ENCODE data around the gene USP12. TPM values are rescaled to one million over a fixed set of nuclear protein-coding genes. Genes with fewer than 3 reads are reported as not detected.
"Not testable (repeated sequence)": the region's sequence is repeated elsewhere in the genome, so short reads cannot be mapped to it uniquely, and the experiment has no call there.

USP12 gene
- total RNA-seq = 10 to 100 TPM; 15.9 to 24.0 (median 20.1) TPM
- 10 to 100 TPM; 13.1 to 31.7 (median 25.3) TPM for polyA plus RNA-seq
- long read RNA-seq, donor 1, full-length matches to known transcripts = 13 of 18 reads
- long read RNA-seq, donor 1, partial matches to known transcripts = 3 of 18 reads
- long read RNA-seq, donor 1, other reads (novel, unspliced or antisense) = 2 of 18 reads
- long read RNA-seq, donor 2, full-length matches to known transcripts = 20 of 23 reads
- long read RNA-seq, donor 2, partial matches to known transcripts = 1 of 23 reads
- long read RNA-seq, donor 2, other reads (novel, unspliced or antisense) = 2 of 23 reads

- WGBS, 3 donors = 0 to 1% (median 1%) methylated on average over 13 to 82 of the region's 88 CpGs
- intact Hi-C loops (cut with DNase I) = loop anchor here (1.0 to 10.0 kb wide), 4 partner anchors 80 to 187 kb away; partner anchors contain the start of gene RPL21 (in 2 of the 2)
- peak within 1 kb of the TSS; percentile 90 for H3K27ac ChIP-seq
- DNase-seq (no peak), ATAC-seq (peak; percentile 13 to 31 (median 22))
- peak within 1 kb of the TSS; percentile 86 for H3K4me3 ChIP-seq
- peak; percentile 4 for TF ChIP-seq CTCF (IDR thresholded peaks at IDR 0.05)
- peaks cover 37% of the 10 kb centered on the region for H3K4me1 ChIP-seq
- H3K36me3 ChIP-seq (ENCODE audit: insufficient read depth in 1 of 2, low read depth in 1 of 2) = no peaks in the 10 kb centered on the region
- no peaks in the 10 kb centered on the region for H3K27me3 ChIP-seq (ENCODE audit: insufficient read depth in 3 of 3, low read length in 2 of 3)
- H3K9me3 ChIP-seq = no peaks in the 10 kb centered on the region
Observed at GRCh38 chr13:27171244-27171826, at the start of gene USP12. USP12 (minus strand) TSS chr13:27171811; CDS start chr13:27171639, 172 bp downstream.

- DNase-seq (no peak), ATAC-seq (no peak)
- Histone ChIP-seq H3K9me3 (no peaks in the 10 kb centered on the region), H3K27me3 (ENCODE audit: insufficient read depth in 3 of 3, low read length in 2 of 3) (no peaks in the 10 kb centered on the region), H3K27ac (no peak overlapping the region), H3K4me3 (no peak overlapping the region), H3K4me1 (no peaks in the 10 kb centered on the region), H3K36me3 (ENCODE audit: insufficient read depth in 1 of 2, low read depth in 1 of 2) (no peaks in the 10 kb centered on the region)
- intact Hi-C loops (cut with DNase I) = no loop called here
- no peak for TF ChIP-seq CTCF (IDR thresholded peaks at IDR 0.05)
- 89 to 91% (median 90%) methylated on average over 19 of the region's 19 CpGs for WGBS, 3 donors
Observed at GRCh38 chr13:27219611-27220010, 48.0 kb upstream of the USP12 start.

GRCh38 chr13:27218861-27219260 lies 47.2 kb upstream of the USP12 start:
- H3K36me3 ChIP-seq (ENCODE audit: insufficient read depth in 1 of 2, low read depth in 1 of 2); intact Hi-C loops (cut with DNase I); DNase-seq; H3K27ac ChIP-seq; H3K27me3 ChIP-seq (ENCODE audit: insufficient read depth in 3 of 3, low read length in 2 of 3); H3K4me3 ChIP-seq; H3K4me1 ChIP-seq; H3K9me3 ChIP-seq; ATAC-seq: not testable (repeated sequence)
- 81 to 91% (median 82%) methylated on average over 1 of the region's 1 CpG for WGBS, 3 donors

- WGBS, 3 donors = 65 to 78% (median 67%) methylated on average over 2 of the region's 2 CpGs
- H3K27ac ChIP-seq; H3K27me3 ChIP-seq (ENCODE audit: insufficient read depth in 3 of 3, low read length in 2 of 3); H3K4me3 ChIP-seq; ATAC-seq; H3K36me3 ChIP-seq (ENCODE audit: insufficient read depth in 1 of 2, low read depth in 1 of 2); H3K4me1 ChIP-seq; intact Hi-C loops (cut with DNase I); H3K9me3 ChIP-seq; DNase-seq: not testable (repeated sequence)
Observed at GRCh38 chr13:27217791-27218190, 46.2 kb upstream of the USP12 start.

- H3K4me1 ChIP-seq; H3K27me3 ChIP-seq (ENCODE audit: insufficient read depth in 3 of 3, low read length in 2 of 3); H3K27ac ChIP-seq; DNase-seq; H3K4me3 ChIP-seq; H3K36me3 ChIP-seq (ENCODE audit: insufficient read depth in 1 of 2, low read depth in 1 of 2); ATAC-seq; H3K9me3 ChIP-seq; intact Hi-C loops (cut with DNase I): not testable (repeated sequence)
- WGBS, 3 donors = 89 to 91% (median 90%) methylated on average over 4 to 5 of the region's 5 CpGs
Observed at GRCh38 chr13:27213386-27213785, 41.8 kb upstream of the USP12 start.

- ATAC-seq (no peak), DNase-seq (no peak)
- Histone ChIP-seq H3K27ac (no peak overlapping the region), H3K4me1 (no peaks in the 10 kb centered on the region), H3K9me3 (peaks cover 2% of the 10 kb centered on the region), H3K36me3 (ENCODE audit: insufficient read depth in 1 of 2, low read depth in 1 of 2) (no peaks in the 10 kb centered on the region), H3K4me3 (no peak overlapping the region), H3K27me3 (ENCODE audit: insufficient read depth in 3 of 3, low read length in 2 of 3) (no peaks in the 10 kb centered on the region)
- 75 to 84% (median 80%) methylated on average over 17 of the region's 17 CpGs for WGBS, 3 donors
- intact Hi-C loops (cut with DNase I) = no loop called here
- no peak for TF ChIP-seq CTCF (IDR thresholded peaks at IDR 0.05)
Observed at GRCh38 chr13:27211771-27212364, 40.3 kb upstream of the USP12 start.

Measured in psoas muscle (tissue), 8 donors.